Measurements from ENCODE around the gene GSG1L.

The GSG1L gene

GRCh38 chr16:28009586-28010373 lies 53.7 kb downstream of the GSG1L start:
- no peaks in the 10 kb centered on the region for H3K9me2 ChIP-seq (replicated peaks; ENCODE audit: insufficient read depth, low read length)
- no peaks in the 10 kb centered on the region for H3K36me3 ChIP-seq (ENCODE audit: low read length)
- H3K9me3 ChIP-seq (ENCODE audit: insufficient read depth, low read length): no peaks in the 10 kb centered on the region
- no peak overlapping the region for H3K4me2 ChIP-seq (ENCODE audit: low read depth, low read length, poor library complexity, severe bottlenecking)
- no peaks in the 10 kb centered on the region for H4K20me1 ChIP-seq (ENCODE audit: low read depth, low read length)
- no peak overlapping the region for H2AFZ ChIP-seq (ENCODE audit: low read depth, low read length, severe bottlenecking)
- TF ChIP-seq EZH2phosphoT487 (conservative IDR thresholded peaks at IDR 0.05; ENCODE audit: low read length): no peak
- TF ChIP-seq CTCF (IDR thresholded peaks at IDR 0.05; ENCODE audit: insufficient read depth, low read length, poor library complexity, severe bottlenecking): no peak
- no peaks in the 10 kb centered on the region for H3K79me2 ChIP-seq (ENCODE audit: insufficient read depth, low read length)
- no peak overlapping the region for H3K4me3 ChIP-seq (ENCODE audit: insufficient read depth, low read length, poor library complexity, severe bottlenecking)
- H3K27me3 ChIP-seq (ENCODE audit: low read length): no peaks in the 10 kb centered on the region
- no peak overlapping the region for H3K9ac ChIP-seq (ENCODE audit: low read length)
- H3K27ac ChIP-seq (ENCODE audit: low read depth, low read length): no peak overlapping the region
- H3F3A ChIP-seq (ENCODE audit: insufficient read depth): no peaks in the 10 kb centered on the region

GRCh38 chr16:28003923-28004322 lies 59.6 kb downstream of the GSG1L start:
- no peak overlapping the region for H3K9ac ChIP-seq (ENCODE audit: low read length)
- no peaks in the 10 kb centered on the region for H3K9me2 ChIP-seq (replicated peaks; ENCODE audit: insufficient read depth, low read length)
- no peaks in the 10 kb centered on the region for H3K79me2 ChIP-seq (ENCODE audit: insufficient read depth, low read length)
- H2AFZ ChIP-seq (ENCODE audit: low read depth, low read length, severe bottlenecking): no peak overlapping the region
- no peaks in the 10 kb centered on the region for H3K36me3 ChIP-seq (ENCODE audit: low read length)
- no peaks in the 10 kb centered on the region for H4K20me1 ChIP-seq (ENCODE audit: low read depth, low read length)
- no peak overlapping the region for H3K27ac ChIP-seq (ENCODE audit: low read depth, low read length)
- no peaks in the 10 kb centered on the region for H3K27me3 ChIP-seq (ENCODE audit: low read length)
- no peaks in the 10 kb centered on the region for H3K9me3 ChIP-seq (ENCODE audit: insufficient read depth, low read length)
- H3K4me3 ChIP-seq (ENCODE audit: insufficient read depth, low read length, poor library complexity, severe bottlenecking): no peak overlapping the region
- no peak overlapping the region for H3K4me2 ChIP-seq (ENCODE audit: low read depth, low read length, poor library complexity, severe bottlenecking)
- TF ChIP-seq CTCF (IDR thresholded peaks at IDR 0.05; ENCODE audit: insufficient read depth, low read length, poor library complexity, severe bottlenecking): no peak
- no peak for TF ChIP-seq EZH2phosphoT487 (conservative IDR thresholded peaks at IDR 0.05; ENCODE audit: low read length)
- H3F3A ChIP-seq (ENCODE audit: insufficient read depth): no peaks in the 10 kb centered on the region

GRCh38 chr16:28003021-28003865 lies 60.3 kb downstream of the GSG1L start:
- no peaks in the 10 kb centered on the region for H3K27me3 ChIP-seq (ENCODE audit: low read length)

More at GRCh38 chr16:28003021-28003865, 60.3 kb downstream of the GSG1L start:
- Histone ChIP-seq H3K9ac (ENCODE audit: low read length) (no peak overlapping the region), H3K4me2 (ENCODE audit: low read depth, low read length, poor library complexity, severe bottlenecking) (no peak overlapping the region), H3K79me2 (ENCODE audit: insufficient read depth, low read length) (no peaks in the 10 kb centered on the region), H3K9me3 (ENCODE audit: insufficient read depth, low read length) (no peaks in the 10 kb centered on the region), H2AFZ (ENCODE audit: low read depth, low read length, severe bottlenecking) (no peak overlapping the region), H3K4me3 (ENCODE audit: insufficient read depth, low read length, poor library complexity, severe bottlenecking) (no peak overlapping the region), H3F3A (ENCODE audit: insufficient read depth) (no peaks in the 10 kb centered on the region), H3K9me2 (replicated peaks; ENCODE audit: insufficient read depth, low read length) (no peaks in the 10 kb centered on the region), H3K36me3 (ENCODE audit: low read length) (no peaks in the 10 kb centered on the region), H4K20me1 (ENCODE audit: low read depth, low read length) (no peaks in the 10 kb centered on the region), H3K27ac (ENCODE audit: low read depth, low read length) (no peak overlapping the region)
- TF ChIP-seq CTCF (IDR thresholded peaks at IDR 0.05; ENCODE audit: insufficient read depth, low read length, poor library complexity, severe bottlenecking) (no peak), EZH2phosphoT487 (conservative IDR thresholded peaks at IDR 0.05; ENCODE audit: low read length) (no peak)
